ENCODE measurements around the gene KATNAL2. TPM values are rescaled to one million over a fixed set of nuclear protein-coding genes. Genes with fewer than 3 reads are reported as not detected.
A peak's percentile ranks its signal among the peaks of the same experiment; 100 is the strongest.

Gene KATNAL2
- total RNA-seq, 1 experiment from 2014 or later = 0.18 TPM

GRCh38 chr18:47143153-47143552 is 225.8 kb downstream of the KATNAL2 start:
- H3K4me1 ChIP-seq (replicated peaks) = no peaks in the 10 kb centered on the region

DNA sequence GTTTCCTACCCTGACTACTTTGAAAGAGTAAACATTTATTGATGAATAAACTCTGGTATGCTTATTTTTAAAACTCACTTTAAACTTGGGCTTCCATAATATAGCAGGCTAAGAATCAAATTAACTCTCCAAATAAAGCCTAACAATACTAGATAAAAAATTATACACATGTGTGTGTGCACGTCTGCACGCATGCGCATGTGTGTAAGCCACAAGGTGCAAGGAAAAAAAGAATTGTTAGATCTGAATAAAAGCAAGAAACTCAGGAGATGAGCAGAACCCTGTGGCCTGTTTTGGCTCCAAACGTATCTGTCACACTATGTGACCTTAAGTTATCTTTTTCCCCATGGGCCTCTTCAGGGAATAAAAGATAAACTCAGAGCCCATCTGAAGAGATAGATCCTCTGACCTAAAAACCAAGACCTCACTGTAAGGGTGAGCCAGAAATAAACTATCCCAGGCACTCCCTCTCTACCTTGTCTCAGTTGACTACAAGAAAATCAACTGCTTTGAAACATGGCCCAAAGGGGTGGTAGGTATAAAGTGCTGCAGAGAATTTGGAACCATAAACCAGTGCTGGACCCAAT is 226.6 kb downstream of the KATNAL2 start:
- no peaks in the 10 kb centered on the region for H3K9me3 ChIP-seq (replicated peaks)
- no peak for DNase-seq (ENCODE audit: low read depth in 1 of 2, low spot score in 2 of 2)
- peaks cover 4% of the 10 kb centered on the region for H3K36me3 ChIP-seq
- H3K27ac ChIP-seq = no peak overlapping the region
- H3K4me3 ChIP-seq = no peak overlapping the region
- H3K27me3 ChIP-seq (replicated peaks) = no peaks in the 10 kb centered on the region
- H3K4me1 ChIP-seq (replicated peaks) = no peaks in the 10 kb centered on the region

More at GRCh38 chr18:47143153-47143552, 225.8 kb downstream of the KATNAL2 start:
- no peak overlapping the region for H3K4me3 ChIP-seq
- DNase-seq (ENCODE audit: low read depth in 1 of 2, low spot score in 2 of 2) = no peak
- no peaks in the 10 kb centered on the region for H3K27me3 ChIP-seq (replicated peaks)
- no peak overlapping the region for H3K27ac ChIP-seq
- H3K9me3 ChIP-seq (replicated peaks) = no peaks in the 10 kb centered on the region
- H3K36me3 ChIP-seq = peaks cover 4% of the 10 kb centered on the region

DNA sequence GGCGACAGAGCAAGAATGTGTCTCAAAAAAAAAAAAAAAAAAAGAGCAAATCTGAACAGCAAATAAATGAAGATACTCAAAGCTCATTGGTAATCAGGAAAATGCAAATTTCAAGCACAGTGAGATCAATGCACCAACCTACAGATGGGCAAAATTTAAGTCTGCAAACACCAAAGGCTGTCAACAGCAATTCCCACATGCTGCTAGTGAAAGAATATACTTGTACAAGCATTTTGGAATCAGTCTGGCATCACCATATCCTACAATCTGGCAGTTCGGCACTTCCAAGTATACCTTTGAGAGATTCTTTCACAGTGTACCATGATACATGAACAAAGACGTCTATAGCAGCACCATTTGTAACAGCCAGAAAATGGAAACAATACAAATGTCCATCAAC is 228.8 kb downstream of the KATNAL2 start:
- Histone ChIP-seq H3K36me3 (peaks cover 4% of the 10 kb centered on the region), H3K27me3 (replicated peaks) (no peaks in the 10 kb centered on the region), H3K9me3 (replicated peaks) (no peaks in the 10 kb centered on the region), H3K4me1 (replicated peaks) (peaks cover 9% of the 10 kb centered on the region), H3K4me3 (no peak overlapping the region), H3K27ac (no peak overlapping the region)
- DNase-seq (ENCODE audit: low read depth in 1 of 2, low spot score in 2 of 2) = no peak

DNA sequence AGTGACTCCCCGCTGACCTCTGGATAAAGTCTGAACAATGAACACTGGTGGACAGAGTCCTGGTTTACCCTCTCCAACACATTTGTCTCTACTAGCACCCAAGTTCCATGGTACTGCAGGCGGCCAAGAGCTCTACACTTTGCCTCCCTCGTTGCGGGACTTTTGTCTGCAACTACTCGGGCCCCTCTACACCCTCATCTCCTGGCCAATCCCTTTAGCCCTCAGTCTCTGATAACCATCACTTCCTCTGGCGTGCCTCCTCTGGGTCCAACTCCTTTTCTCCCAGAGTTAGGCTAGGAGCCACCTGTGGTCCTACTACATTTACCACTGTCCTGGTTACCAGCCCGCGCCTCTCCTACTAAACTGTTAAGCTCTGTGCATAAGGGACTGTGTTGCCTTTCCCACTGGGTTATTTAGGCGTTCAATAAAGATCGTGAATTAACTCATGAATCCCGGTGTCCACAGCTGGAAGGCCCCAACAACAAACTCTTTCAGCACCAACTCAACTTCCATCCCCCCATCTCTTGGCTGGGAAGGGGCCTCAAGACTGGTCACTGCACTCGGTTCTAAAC is 232.1 kb downstream of the KATNAL2 start:
- Histone ChIP-seq H3K27me3 (replicated peaks) (no peaks in the 10 kb centered on the region), H3K36me3 (peaks cover 10% of the 10 kb centered on the region), H3K27ac (peak overlapping the region; percentile 30), H3K9me3 (replicated peaks) (no peaks in the 10 kb centered on the region), H3K4me3 (peak overlapping the region; percentile 60), H3K4me1 (replicated peaks) (peaks cover 12% of the 10 kb centered on the region)
- DNase-seq (ENCODE audit: low read depth in 1 of 2, low spot score in 2 of 2) = peak in 1 of 2 experiments; percentile 2

- Histone ChIP-seq H3K4me1 (replicated peaks) (peaks cover 12% of the 10 kb centered on the region), H3K36me3 (peaks cover 17% of the 10 kb centered on the region), H3K4me3 (peak within 1 kb of the TSS; percentile 60), H3K27me3 (replicated peaks) (no peaks in the 10 kb centered on the region), H3K9me3 (replicated peaks) (no peaks in the 10 kb centered on the region), H3K27ac (peak within 1 kb of the TSS; percentile 30)
- peak; percentile 84 for DNase-seq (ENCODE audit: low read depth in 1 of 2, low spot score in 2 of 2)
Observed at GRCh38 chr18:47150029-47150823, 232.8 kb downstream of the KATNAL2 start, which contains the start of gene HDHD2. Gene HDHD2 (minus strand): TSS chr18:47150500. CDS start chr18:47136439, 14,061 bp downstream.

GRCh38 chr18:47150824-47151366 is 233.5 kb downstream of the KATNAL2 start:
- Histone ChIP-seq H3K4me1 (replicated peaks) (peaks cover 12% of the 10 kb centered on the region), H3K36me3 (peaks cover 22% of the 10 kb centered on the region)
- DNase-seq (ENCODE audit: low read depth in 1 of 2, low spot score in 2 of 2) = no peak

DNA sequence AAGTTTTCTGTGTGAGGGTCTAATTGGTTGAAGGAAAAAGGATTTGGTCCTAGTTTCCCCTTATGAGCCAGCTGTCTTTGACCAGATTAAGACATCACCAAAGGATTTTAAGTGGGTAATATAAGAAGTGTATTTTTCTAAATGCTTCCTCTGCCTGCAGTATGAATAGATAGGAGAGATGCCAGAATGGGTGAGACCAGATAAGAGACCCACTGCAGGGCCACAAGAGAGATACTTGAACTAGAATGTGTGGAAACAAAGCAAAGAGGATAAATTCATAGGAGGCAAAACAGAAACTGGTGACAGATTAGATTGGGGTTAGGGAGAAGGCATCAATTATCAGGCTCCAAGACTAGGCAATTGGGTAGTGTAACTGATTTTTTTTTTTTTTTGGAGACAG is 234.0 kb downstream of the KATNAL2 start:
- H3K36me3 ChIP-seq = peaks cover 27% of the 10 kb centered on the region
- no peak overlapping the region for H3K4me3 ChIP-seq
- H3K27me3 ChIP-seq (replicated peaks) = no peaks in the 10 kb centered on the region
- H3K9me3 ChIP-seq (replicated peaks) = no peaks in the 10 kb centered on the region
- H3K27ac ChIP-seq = no peak overlapping the region
- H3K4me1 ChIP-seq (replicated peaks) = peaks cover 12% of the 10 kb centered on the region
- DNase-seq (ENCODE audit: low read depth in 1 of 2, low spot score in 2 of 2) = no peak

More at GRCh38 chr18:47150824-47151366, 233.5 kb downstream of the KATNAL2 start:
- peak overlapping the region; percentile 30 for H3K27ac ChIP-seq
- H3K27me3 ChIP-seq (replicated peaks) = no peaks in the 10 kb centered on the region
- H3K9me3 ChIP-seq (replicated peaks) = no peaks in the 10 kb centered on the region
- H3K4me3 ChIP-seq = peak overlapping the region; percentile 60

Other genes starting within 250 kb of the KATNAL2 start
- gene ST8SIA5, start 160.5 kb upstream of the KATNAL2 start, total RNA-seq (2014; rRNA removed; shearing (Covaris generic)) = under 0.01 TPM in 1 of 2 replicates, not detected in the other
- gene PIAS2, start 95 bp upstream of the KATNAL2 start, total RNA-seq (2014; rRNA removed; shearing (Covaris generic)) = 13.8 and 16.9 TPM in 2 replicates
- gene ELOA2, start 118.0 kb downstream of the KATNAL2 start, total RNA-seq (2014; rRNA removed; shearing (Covaris generic)) = not detected in 2 replicates
- 14.3 and 17.4 TPM in 2 replicates for gene HDHD2, start 232.9 kb downstream of the KATNAL2 start, total RNA-seq (2014; rRNA removed; shearing (Covaris generic))

Data from SJSA1 (cell line).